Measurements from ENCODE around the gene FYB2.

The FYB2 gene, protein sequence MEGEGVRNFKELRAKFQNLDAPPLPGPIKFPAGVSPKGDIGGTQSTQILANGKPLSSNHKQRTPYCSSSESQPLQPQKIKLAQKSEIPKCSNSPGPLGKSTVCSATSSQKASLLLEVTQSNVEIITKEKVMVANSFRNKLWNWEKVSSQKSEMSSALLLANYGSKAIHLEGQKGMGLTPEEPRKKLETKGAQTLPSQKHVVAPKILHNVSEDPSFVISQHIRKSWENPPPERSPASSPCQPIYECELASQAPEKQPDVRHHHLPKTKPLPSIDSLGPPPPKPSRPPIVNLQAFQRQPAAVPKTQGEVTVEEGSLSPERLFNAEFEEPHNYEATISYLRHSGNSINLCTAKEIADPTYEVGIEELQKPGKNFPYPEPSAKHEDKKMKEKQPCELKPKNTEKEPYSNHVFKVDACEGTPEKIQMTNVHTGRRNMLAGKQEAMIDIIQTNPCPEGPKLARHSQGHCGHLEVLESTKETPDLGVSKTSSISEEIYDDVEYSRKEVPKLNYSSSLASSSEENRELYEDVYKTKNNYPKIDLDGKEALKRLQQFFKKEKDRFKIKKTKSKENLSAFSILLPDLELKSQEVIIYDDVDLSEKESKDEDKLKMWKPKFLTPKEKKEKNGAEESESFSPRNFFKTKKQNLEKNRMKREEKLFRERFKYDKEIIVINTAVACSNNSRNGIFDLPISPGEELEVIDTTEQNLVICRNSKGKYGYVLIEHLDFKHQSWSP

DNA sequence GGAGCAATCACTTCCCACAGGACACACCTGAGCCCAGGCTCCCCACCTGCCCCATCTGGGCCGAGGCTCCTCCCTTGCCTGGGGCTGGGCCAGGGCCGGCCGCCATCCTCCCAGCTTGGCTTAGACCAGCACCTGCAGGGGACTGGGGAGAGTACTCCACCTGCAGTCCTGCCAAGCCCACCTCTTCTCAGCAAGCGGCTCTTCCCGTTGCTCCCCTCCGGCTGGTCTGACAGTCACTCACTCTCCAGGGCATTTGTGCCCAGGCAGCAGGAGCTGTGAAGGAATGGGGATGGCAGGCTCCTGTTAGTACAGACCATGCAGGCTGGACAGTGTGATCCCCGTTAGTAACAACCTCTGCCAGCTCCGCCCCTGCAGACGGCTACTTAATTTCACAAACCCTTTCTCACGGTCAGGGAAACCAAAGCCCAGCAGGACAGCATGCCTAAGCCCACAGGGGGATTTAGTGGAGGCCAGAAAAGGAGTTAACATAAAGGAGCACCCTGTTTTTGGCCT is at the start of gene FYB2:
Gene FYB2 (minus strand): TSS at position 18 of the 513 bp plus-strand sequence. CDS start 114 bp downstream, outside the sequence.
- DNase-seq: no peak

DNA sequence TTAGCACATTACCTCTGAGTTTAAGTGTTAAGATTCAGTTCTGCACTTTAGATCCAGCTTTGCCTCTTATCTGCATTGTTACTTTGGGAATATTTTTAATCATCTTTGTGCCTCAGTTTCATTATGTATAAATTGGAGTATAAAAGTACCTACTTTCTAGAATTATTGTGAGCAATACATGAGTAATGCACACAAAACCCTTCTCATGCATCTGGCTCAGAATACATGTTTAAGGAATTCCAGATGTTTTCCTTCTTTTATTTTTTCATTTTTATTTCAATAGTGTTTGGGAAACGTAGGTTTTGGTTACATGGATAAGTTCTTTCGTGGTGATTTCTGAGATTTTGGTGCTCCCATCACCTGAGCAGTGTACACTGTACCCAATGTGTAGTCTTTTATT is 49.6 kb upstream of the FYB2 start:
- no peak for DNase-seq

DNA sequence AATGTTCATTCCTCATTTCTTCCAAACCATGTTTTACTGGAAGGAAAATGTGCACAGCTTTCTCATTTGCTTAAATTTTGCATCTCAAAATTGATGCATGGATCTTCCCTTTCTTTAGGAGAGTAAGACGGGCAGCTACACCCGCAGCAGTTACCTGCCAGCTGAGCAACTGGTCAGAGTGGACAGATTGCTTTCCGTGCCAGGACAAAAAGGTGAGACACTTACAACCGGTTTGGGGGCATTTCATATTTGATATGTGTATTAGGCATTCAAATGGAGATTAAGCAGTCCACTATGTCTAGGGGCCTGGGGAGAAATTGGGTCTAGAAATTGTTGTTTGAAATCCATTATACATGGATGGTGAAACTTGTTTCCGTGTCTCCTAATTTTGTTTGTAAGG is 48.3 kb upstream of the FYB2 start:
- DNase-seq: no peak

DNA sequence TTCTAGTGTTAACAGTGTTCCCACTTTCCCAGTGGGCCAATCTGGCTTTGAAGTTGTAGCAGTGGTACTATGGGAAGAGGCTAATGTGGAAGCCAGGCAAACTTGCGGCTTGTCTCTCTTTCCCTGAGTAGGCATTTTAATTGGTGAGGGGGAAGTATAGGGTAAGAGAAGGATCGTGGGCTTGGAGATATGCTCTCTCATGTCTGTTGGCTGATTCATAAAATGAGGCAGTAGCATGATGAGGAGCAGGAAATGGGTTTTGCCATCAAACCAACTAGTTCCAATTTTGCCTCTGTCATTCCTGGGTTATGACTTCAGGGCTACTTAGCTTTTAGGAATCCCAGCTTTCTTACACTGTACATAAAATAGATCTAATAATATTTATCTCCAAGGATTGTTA is 47.5 kb upstream of the FYB2 start:
- DNase-seq: no peak

DNA sequence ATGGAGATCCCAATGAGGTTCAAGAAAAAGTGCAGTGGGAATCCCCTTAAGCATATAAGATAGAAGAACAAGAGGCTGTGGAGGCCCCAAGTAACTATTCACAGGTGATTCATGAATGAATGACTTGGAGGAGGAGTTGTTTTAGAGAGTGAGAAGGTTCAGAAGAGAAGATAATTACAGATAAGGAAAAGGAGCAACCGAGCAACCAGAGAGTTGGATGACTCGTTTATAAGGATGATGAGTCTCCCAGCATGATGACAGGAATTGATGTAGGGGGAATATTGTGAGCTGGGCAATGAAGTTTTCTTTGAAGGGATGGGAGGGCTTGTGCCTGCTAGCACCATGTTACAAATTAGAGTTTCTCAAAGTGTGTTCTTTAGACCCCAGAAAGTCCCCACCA is 45.2 kb upstream of the FYB2 start:
- DNase-seq: no peak

DNA sequence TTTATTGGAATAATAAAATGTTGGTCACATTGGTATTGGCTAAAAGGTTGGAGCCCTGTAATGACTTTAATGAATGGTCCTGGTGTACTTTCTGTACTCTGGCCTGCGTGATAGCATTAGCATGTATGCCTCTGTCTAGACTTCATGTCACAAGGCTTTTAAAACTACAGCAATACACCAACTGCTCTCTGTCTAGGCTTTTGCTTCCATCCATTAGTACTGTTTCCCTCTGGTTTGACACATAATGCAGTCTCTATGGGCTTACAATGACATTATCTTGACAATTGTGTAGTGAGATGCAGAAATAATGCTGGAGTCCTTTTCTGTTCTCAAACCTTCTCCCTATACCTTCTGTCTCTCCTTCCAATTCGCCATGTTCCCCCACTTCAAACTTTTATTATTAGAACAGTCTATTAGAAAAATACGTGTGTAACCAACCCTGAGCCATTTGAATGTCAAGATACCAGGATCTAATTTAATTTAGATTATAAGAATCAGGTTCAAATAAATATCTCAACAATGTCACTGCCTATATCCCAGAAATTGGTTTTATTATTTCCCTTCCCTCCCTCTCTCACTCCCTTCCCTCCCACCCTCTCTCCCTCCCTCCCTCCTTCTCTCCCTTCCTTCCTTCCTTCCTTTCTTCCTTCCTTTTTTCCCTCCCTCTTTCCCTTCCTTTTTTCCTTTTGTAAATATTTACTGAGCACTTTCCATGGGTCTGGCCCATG is 44.2 kb upstream of the FYB2 start:
- DNase-seq: no peak

DNA sequence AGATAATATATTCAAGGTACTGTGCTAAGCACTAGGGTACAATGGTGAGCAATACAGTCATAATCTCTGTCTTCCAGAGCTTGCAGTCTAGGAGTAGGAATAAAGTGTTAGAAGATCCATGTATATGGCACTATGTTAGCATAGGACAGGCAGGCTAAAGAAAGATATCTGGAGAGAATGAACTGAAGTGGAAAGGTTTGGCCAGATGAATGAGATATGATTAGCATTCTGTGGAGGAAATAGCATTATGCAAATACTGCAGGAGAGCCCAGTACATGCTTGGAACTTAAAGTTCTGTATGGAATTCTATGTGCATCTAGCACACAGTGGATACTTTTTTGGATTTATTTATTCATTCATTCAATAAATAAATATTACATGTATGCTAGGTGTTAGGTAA is 40.1 kb upstream of the FYB2 start:
- no peak for DNase-seq

DNA sequence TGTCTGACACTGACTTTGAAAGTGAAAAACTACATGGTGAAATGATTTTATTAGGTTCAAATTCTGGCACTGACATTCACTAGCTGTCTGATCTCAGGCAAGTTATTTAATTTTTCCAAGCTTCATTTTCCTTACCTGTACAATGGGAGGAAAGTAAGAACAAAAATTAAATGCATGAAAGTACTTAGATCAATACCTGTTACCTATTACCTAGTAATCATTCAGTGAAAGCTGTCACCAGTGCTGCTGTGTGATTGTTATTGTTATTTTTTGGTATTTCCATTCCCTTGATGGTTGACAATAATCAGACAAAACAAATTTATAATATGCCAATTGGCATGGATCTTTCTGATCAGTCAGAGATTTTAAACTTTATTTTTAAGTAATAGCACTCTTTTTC is 37.0 kb upstream of the FYB2 start:
- DNase-seq: no peak

DNA sequence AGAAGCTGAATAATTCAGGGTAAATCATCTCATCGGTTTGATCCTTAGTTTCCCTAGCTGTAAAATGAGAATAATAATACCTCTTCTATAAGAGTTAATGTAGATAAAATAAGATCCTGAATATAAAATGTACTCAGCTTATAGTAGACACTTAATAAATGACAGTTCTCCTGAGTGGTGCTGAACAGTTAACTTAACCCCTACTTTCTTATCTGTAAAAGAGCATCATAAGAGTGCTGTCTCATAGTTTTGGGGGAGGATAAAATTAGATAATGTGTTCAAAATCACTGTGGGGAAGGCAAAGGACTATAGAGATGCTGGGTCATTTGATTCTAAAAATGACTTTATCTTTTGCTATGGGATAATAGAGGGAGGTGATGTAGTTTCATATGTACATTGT is 36.0 kb upstream of the FYB2 start:
- DNase-seq: no peak

DNA sequence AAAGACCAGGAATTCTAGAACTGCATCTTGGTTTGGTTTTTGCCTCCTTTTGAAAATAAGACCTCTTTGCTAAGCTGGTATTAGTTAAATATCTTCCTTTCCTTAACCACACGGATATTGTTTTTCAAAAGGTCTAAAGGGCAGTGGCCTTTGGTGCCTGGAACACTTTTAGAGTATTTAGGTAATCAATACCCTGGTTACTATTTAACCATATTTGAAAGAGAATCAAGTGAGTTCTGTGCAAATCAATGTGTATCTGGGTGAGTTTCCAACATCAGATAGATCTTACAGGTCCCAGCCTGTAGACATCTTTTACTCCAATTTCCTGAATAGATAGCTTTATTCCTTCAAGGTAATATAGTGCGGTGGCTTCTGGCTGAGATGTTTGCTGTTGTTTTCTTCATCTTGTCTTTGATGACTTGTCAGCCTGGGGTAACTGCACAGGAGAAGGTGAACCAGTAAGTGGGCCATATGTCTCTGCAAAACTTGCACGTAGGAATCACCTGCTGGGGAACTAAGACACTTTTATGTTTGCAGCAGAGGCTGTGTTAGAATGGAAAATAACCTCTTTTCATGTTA is 35.4 kb upstream of the FYB2 start, which contains the start of gene C8A:
Gene C8A (plus strand): TSS at position 277 of the 579 bp plus-strand sequence. CDS start 105 bp downstream, at position 382.
- DNase-seq: no peak

DNA sequence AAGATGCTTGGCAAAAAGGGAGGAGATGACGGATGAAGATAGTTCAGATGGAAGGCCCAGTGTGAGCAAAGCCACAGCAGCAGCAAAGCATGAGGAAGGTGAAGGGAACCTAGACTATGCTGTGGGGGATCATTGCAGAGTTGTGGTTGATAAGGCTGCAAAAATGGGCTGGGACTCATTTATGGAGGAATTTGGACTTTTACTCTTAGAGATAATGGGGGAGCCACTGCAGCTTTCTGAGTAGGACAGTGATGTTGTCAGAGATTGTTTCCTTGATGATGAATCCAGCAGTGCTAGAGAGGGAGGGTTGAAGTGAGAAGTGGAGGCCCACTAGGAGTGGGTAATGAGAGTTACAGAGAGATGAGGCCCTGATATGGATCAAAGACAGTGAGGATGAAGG is 33.3 kb upstream of the FYB2 start:
- DNase-seq: no peak

DNA sequence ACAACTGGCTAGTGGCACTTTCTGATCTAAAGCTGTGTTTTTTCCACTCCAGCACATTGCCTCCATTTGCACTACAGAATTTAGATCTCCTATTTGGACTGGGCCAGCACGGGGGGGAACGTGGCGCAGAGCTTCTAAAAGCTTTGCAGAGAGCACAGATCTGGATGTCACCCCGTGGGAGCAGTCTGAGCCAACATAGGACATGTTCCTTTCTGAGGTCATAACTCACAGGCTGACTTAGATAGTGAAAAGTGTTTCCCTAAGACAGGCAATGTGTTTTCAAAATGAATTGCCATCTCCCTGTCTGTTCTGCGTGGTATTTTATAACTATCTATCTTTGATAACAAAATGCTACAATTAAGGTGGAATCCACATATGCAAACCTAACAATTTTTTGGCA is 31.7 kb upstream of the FYB2 start:
- no peak for DNase-seq

DNA sequence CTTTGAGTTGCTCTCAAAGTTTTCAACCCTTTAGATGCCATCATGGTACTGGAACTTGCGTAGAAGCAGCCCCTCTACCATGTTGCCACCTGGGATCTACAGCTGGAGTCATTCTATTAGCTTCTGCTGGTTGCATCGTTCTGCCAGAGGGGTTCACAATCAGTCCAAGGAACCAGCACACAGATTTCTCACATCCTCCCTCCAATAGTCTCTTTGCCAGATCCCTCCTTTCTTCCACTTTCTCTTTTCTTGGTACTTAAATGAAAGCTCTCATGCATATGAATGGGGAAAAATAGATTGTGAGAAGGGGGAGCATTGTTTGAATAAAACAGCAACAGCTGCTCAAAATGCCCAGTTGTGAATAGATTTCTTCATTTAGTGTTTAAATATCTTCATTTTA is 31.2 kb upstream of the FYB2 start:
- DNase-seq: no peak

DNA sequence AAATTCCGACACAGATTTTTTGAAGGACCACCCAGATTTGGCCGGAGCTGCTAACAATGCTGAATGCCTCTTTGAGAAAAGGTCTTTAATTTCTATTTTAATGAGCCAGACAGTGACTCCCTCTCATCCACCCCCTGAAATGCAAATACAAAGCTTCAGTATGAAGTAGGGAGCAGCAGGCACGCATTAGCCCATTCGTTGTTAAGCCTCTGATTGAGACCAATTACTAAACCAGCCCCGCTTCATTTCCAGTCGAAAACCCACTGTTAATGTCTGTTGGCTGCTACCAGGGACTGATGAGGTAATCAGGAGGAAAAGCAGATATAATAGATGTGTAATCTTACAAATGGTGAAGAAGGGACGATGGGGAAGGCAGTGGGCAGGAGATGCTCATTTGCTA is 30.5 kb upstream of the FYB2 start:
- no peak for DNase-seq

DNA sequence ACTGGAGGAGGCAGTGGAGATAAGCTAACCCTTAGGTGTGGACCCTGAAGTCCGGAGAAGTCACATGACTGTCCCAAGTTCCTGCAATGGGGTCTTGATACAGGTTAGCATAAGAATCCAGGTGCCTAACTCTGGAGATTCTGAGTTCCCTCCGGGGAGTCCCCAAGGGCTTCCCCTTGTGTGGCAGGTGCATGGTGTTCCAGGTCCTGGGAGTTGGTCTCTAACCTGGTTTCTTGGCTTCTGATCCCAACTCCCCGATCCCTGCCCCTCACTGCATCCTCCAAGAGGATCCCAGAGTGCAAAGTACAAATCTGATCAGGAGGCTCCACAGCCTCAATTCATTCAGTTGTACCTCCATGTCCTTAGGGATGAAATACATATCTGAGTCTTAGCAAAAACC is 26.1 kb upstream of the FYB2 start:
- DNase-seq: no peak

DNA sequence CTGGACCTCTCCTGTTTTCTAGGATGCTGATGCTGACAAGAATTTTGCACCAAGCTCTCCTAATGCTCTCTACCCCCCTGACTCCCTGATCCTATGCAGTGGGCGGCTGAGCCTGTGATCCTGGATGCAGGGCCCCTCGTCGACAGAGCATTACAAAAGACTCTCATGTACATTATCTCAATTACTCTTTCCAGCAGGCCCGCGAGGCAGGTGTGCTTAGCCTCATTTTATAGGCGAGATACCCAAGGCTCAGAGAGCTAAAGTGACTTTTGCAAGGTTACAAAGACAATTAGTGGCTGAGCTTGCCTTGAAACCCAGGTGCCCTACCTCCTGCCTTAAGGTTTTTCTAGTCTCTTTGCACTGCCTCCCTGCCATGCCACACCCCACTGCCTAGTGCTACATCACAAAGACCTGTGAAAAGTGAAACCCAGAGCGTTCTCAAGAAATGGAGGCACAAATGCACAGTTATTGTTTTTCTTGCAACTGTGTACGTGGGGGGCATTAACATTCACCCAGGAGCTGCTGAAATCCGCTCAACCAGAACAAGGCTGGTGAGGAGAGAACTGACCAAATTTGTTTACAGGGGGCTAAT is 25.4 kb upstream of the FYB2 start:
- DNase-seq: no peak

DNA sequence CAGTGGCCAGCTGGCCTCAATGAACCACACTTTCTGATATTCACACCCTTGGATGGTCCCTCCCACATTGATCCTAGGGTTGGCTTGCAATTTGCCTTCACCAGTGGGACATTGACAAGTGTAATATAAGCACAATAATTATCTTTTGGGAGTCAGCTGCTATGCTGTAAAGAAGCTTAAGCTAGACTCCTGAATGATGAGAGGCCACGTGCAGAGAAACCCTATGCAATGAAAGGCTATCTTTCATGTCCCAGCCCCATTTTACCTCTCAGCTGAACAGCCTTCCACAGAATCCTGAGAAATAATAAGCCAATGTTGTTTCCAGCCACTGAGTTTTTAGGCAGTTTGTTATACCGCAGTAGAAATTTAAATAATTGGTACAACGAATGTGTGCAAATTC is 24.3 kb upstream of the FYB2 start:
- DNase-seq: no peak

DNA sequence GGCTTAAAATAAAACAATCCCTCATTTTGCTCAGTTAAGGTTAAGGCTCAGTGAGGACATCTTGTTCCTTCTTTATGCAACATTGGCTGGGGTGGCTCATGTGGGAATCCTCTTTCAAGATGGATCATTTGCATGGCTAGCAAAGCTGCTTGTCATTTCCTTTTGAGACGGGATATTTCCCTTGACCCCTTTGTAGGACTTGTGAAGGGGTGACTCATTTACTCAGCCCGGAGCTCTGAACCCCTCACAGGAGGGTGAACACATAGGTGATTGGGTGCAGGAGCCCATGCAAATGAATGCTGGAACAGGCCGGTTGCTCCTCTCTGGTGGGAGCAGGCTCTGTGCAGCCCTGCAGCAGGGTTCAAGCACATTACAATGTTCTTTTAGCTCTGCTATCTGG is 19.6 kb upstream of the FYB2 start:
- DNase-seq: no peak

DNA sequence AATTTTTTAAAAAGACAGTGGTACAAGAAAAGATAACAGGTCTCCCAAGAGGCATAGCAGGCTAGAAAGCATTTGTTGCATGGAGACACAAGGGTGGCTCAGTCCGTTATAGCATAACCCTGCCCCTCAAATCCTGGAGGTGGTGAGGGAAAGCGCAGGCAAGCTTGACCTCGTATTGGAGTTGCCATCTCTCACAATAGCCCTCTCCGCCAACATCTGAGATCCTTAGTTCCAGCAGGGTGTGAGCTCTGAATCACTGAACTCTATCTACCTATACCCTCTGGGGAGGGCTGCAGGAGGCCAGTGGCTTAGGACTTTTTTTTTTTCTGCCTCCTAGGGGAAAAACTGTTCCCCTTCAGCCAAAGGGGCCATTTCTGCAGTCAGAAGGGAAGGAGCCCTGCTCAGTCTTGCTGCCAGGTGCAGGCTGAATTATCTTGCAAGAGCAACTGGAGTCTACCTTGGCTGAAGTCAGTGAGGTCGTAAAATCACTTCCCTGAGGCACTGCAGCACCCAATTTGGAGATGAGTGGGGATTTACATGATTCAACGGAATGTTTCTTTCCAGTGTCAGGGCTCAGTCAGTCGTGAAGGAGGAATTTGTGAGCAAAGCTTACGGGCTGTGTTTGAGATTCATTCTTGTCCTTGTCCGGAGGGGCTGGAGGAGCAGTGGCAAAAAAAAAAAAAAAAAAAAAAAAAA is 18.2 kb upstream of the FYB2 start:
- DNase-seq: no peak

DNA sequence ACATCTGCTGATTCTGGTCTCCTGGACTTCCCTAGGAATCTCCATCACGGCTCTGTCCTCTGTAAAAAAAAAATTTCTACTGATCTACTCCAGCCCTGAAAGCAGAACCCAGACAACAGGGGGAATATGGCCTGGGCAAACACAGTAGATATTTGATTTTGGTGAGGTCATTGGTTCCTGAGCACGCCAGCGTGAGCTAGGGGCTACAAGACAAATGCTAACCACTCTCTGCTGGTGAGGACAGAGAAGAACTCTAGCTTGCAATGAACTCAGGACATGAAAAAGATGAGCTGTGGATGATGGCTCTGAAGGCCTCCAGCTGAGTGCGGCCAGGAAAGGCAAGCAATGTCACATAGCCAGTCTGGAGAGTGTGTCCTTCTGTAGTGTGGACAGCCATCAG is 17.2 kb upstream of the FYB2 start:
- no peak for DNase-seq

DNA sequence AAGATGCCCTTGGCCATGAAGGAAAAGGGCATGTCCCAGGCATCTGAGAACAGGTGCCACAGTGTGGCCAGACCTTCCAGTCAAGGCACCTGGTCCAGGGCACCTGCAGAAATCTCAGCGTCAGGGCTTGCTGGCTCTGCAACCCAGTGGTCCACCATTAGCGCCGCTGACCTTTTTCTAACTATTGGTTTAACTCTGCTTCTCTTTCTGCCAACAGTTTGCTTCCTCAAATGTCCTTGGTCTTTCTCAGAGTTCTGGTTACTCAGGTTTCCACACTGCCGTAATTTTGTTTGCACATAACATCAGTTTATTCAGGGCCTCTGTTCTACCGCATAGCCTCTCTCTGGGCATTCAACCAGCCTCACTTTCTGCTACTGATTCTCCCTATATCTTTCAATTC is 16.5 kb upstream of the FYB2 start:
- no peak for DNase-seq

Measured in hematopoietic multipotent progenitor cell treated with erythropoietin and hydrocortisone succinate and interleukin-3 and kit ligand, for 8 days (in vitro differentiated cells).